Measurements from ENCODE around the gene GAS2L2.

GAS2L2 gene

DNA sequence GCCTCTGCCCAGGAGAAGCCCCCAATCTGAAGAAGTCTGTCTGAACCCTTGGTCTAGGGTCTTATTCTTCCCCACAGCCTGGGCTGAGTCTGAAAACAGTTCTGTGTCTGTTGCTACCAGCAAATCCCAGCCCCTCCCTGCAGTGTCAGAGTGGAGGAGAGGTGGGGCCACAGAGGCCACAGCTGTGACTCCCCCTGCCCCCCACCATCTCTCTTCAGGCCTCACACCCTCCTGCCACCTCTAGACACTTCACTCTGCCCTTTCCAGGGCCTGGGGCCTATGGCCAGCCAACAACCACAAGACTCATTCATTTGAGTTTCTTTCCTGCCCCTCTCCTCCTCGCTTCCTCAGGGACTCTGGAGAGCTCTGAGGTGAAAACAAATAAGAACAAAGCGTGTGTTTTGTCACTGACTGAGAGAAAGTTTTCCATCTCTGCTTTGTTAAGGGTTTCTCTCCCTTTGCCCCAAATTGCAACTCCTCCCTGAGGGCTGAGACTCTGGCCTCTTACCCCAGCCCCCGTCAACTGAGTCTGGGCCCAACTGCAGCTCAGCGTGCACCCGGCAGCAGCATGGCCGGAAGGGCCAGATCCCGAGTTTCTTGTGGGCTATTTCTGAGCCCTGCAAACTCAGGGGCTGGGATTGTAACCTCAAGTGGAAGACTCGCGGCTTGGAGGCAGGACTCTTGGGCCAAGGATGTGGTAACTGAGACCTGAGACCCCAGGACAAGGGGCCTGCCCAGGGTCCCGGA lies 20.8 kb upstream of the GAS2L2 start:
- no peaks in the 10 kb centered on the region for H3K27me3 ChIP-seq (ENCODE audit: control insufficient read depth, insufficient read depth, low read length)
- DNase-seq (ENCODE audit: low read depth, low spot score), result no peak
- no peaks in the 10 kb centered on the region for H3K9me3 ChIP-seq (ENCODE audit: control insufficient read depth, insufficient read depth, low read length)
- no peaks in the 10 kb centered on the region for H3K36me3 ChIP-seq (ENCODE audit: control insufficient read depth, insufficient read depth, low read length)
- peaks cover 5% of the 10 kb centered on the region for H3K4me1 ChIP-seq (ENCODE audit: control insufficient read depth, insufficient read depth, low read length)
- no peak overlapping the region for H3K27ac ChIP-seq (ENCODE audit: low read length)
- no CpG with 5 or more reads among the region's 10 CpGs for WGBS (ENCODE audit: insufficient coverage, insufficient read length)
- no peak overlapping the region for H3K4me3 ChIP-seq (ENCODE audit: low read length)

DNA sequence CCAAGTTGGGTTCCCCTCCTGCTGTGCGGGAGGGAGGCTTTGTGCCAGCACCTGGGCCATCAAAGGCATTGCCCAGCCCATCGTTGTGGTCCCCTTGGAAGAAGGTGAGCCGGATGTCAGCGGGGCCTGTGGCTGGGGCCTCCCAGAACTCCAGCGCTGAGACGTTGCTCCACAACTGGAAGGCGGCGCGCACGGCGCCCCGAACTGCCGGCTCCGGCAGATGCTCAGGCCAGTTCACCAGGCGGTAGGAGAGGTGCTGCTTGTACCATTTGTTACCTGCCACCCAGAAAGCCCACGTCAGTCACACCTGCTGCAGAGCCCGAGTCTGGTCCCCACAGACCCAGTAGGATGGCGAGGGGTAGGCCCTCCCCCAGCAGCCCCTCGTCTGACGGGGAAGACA lies 20.1 kb upstream of the GAS2L2 start:
- WGBS (ENCODE audit: insufficient coverage, insufficient read length), result no CpG with 5 or more reads among the region's 20 CpGs
- no peak overlapping the region for H3K27ac ChIP-seq (ENCODE audit: low read length)
- no peak for DNase-seq (ENCODE audit: low read depth, low spot score)
- H3K4me1 ChIP-seq (ENCODE audit: control insufficient read depth, insufficient read depth, low read length), result peaks cover 5% of the 10 kb centered on the region
- H3K36me3 ChIP-seq (ENCODE audit: control insufficient read depth, insufficient read depth, low read length), result no peaks in the 10 kb centered on the region
- H3K4me3 ChIP-seq (ENCODE audit: low read length), result no peak overlapping the region
- no peaks in the 10 kb centered on the region for H3K9me3 ChIP-seq (ENCODE audit: control insufficient read depth, insufficient read depth, low read length)
- H3K27me3 ChIP-seq (ENCODE audit: control insufficient read depth, insufficient read depth, low read length), result no peaks in the 10 kb centered on the region

DNA sequence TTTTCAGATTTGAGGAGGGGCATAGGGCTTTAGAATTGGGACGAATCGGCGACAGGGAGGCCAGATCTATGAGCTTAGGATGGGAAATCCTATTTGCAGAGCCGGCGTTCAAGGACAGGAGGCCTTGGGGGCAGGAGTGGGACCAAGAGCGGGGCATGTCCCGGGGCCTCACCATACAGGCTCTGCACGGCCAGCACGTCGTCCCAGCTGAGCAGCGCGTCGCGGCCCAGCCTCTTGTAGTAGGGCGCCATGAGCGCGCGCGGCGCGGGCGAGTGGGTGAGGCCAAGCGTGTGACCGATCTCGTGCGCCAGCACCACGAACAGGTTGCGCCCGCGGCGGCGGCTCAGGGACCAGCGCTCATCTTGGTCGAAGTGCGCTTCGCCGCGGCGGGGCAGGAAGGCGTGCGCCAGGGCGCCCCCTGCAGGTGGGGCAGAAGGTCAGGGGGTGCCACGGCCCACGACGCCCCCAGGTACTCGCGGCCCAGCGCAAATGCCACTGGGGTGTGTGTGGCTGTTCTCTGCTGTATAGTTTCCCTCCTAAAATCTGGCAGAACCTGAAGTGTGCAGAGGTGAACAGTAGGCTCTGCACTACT lies 17.0 kb upstream of the GAS2L2 start:
- Histone ChIP-seq H3K36me3 (ENCODE audit: control insufficient read depth, insufficient read depth, low read length) (no peaks in the 10 kb centered on the region), H3K27ac (ENCODE audit: low read length) (no peak overlapping the region), H3K4me1 (ENCODE audit: control insufficient read depth, insufficient read depth, low read length) (peaks cover 8% of the 10 kb centered on the region), H3K9me3 (ENCODE audit: control insufficient read depth, insufficient read depth, low read length) (no peaks in the 10 kb centered on the region), H3K27me3 (ENCODE audit: control insufficient read depth, insufficient read depth, low read length) (no peaks in the 10 kb centered on the region), H3K4me3 (ENCODE audit: low read length) (no peak overlapping the region)
- no peak for DNase-seq (ENCODE audit: low read depth, low spot score)
- no CpG with 5 or more reads among the region's 48 CpGs for WGBS (ENCODE audit: insufficient coverage, insufficient read length)

DNA sequence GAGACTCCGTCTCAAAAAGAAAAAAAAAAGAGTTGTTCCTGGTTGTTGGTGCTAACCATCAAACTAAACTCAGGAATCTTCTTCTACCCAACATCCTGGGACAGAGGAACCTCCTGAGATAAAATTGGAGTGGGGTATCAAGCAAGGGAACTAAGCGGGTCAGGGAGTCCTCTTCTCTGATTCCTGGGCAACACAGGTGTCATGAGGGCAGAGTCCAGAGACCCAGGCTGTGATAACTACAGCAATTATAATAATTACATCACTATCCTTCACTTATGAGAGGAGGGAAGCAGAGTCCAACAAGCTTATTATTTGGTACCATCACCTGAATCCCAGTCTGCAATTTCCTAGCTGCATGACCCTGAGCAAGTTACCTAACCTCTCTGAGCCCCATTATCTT lies 15.8 kb upstream of the GAS2L2 start:
- WGBS (ENCODE audit: insufficient coverage, insufficient read length), result no CpG with 5 or more reads among the region's 2 CpGs
- no peaks in the 10 kb centered on the region for H3K27me3 ChIP-seq (ENCODE audit: control insufficient read depth, insufficient read depth, low read length)
- H3K36me3 ChIP-seq (ENCODE audit: control insufficient read depth, insufficient read depth, low read length), result no peaks in the 10 kb centered on the region
- no peak overlapping the region for H3K27ac ChIP-seq (ENCODE audit: low read length)
- no peaks in the 10 kb centered on the region for H3K9me3 ChIP-seq (ENCODE audit: control insufficient read depth, insufficient read depth, low read length)
- H3K4me3 ChIP-seq (ENCODE audit: low read length), result no peak overlapping the region
- no peak for DNase-seq (ENCODE audit: low read depth, low spot score)
- peaks cover 6% of the 10 kb centered on the region; the same call in 1 of the 2 replicates for H3K4me1 ChIP-seq (ENCODE audit: control insufficient read depth, insufficient read depth, low read length)

DNA sequence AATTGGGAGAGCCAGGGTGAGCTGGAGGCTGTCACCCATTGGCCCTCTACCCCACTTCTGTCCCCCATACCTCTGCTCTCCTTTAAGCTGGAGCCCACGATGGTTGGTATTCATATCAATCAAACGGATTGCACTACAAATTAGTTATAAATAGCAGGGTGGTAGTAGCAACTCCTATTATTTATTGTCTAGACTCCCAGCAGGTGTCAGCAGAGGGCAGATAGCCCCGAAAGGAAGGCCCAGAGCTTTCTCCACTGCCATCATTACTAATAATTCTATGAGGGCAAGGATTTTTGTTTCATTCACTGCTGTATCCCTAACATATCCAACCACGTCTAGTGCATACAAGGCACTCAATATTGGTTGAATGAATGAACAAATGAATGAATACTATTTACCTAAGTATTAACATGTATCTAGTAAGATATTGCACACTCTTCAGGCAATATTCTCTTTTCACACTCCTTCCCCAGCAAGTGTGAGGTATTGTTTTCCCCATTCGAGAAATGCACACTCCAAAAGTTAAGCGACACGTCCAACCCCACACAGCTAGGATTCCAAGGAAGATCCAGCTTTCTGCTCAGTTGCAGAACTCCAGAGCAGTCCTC lies 14.0 kb upstream of the GAS2L2 start:
- DNase-seq (ENCODE audit: low read depth, low spot score), result no peak
- Histone ChIP-seq H3K4me3 (ENCODE audit: low read length) (no peak overlapping the region), H3K9me3 (ENCODE audit: control insufficient read depth, insufficient read depth, low read length) (no peaks in the 10 kb centered on the region), H3K36me3 (ENCODE audit: control insufficient read depth, insufficient read depth, low read length) (no peaks in the 10 kb centered on the region), H3K27ac (ENCODE audit: low read length) (no peak overlapping the region), H3K4me1 (ENCODE audit: control insufficient read depth, insufficient read depth, low read length) (peaks cover 2% of the 10 kb centered on the region; the same call in 1 of the 2 replicates), H3K27me3 (ENCODE audit: control insufficient read depth, insufficient read depth, low read length) (no peaks in the 10 kb centered on the region)
- no CpG with 5 or more reads among the region's 7 CpGs for WGBS (ENCODE audit: insufficient coverage, insufficient read length)

DNA sequence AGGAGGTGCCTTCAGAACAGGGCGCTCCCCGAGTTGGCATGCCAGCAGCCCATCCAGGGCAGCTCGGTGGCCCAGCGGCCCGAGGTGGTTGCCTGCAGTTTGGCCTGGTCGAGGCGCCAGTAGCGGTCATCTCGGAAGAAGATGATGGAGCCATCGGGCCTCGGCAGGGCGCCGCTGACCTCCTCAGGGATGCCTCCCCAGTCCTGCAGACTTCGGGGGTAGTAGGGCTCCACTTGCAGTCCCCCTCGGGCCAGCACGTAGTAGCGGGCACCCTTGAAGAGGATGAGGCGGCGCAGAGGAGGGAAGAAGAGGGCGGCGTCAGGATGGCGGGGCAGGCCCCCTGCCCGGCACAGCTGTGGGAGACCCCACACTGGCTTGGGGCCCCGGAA lies 13.4 kb upstream of the GAS2L2 start:
- WGBS (ENCODE audit: insufficient coverage, insufficient read length), result no CpG with 5 or more reads among the region's 24 CpGs
- no peaks in the 10 kb centered on the region for H3K36me3 ChIP-seq (ENCODE audit: control insufficient read depth, insufficient read depth, low read length)
- no peaks in the 10 kb centered on the region for H3K9me3 ChIP-seq (ENCODE audit: control insufficient read depth, insufficient read depth, low read length)
- H3K4me1 ChIP-seq (ENCODE audit: control insufficient read depth, insufficient read depth, low read length), result peaks cover 2% of the 10 kb centered on the region; the same call in 1 of the 2 replicates
- no peak overlapping the region for H3K4me3 ChIP-seq (ENCODE audit: low read length)
- H3K27me3 ChIP-seq (ENCODE audit: control insufficient read depth, insufficient read depth, low read length), result no peaks in the 10 kb centered on the region
- DNase-seq (ENCODE audit: low read depth, low spot score), result no peak
- H3K27ac ChIP-seq (ENCODE audit: low read length), result no peak overlapping the region

DNA sequence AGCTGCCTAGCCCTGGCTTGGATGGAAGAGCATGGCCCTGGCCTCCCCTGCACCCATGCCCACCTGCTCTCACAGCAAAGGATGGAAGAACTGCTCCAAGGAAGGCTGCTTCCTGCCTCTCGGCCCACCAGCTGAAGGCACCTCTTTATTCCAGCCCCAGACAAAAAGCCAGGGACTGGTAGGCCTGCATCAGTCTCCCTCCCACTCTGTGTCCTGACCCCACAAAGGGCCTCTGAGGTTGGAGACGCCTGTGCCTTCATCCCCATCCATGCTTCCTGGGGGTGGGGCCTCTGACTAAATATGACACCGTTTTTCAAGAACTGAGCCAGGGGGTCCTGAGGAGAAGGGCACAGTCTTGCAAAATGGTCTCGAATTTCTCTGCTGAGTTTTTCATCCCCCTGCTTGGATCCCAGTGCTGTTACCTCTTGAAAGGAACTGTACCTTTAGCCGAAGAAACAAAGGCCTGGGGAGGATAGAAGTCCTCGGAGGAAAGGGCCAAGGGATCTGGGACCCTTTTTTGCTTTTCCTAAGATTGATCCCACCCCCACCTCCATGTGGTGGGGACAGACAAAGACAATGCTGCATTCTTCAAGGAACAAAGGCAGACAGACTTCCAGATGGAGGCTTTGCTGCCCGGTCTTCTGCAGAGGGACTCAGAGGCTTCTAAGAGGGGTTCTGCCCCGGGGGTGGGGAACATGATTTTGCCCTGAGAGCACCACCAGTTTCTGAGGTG lies 12.9 kb upstream of the GAS2L2 start:
- Histone ChIP-seq H3K27me3 (ENCODE audit: control insufficient read depth, insufficient read depth, low read length) (no peaks in the 10 kb centered on the region), H3K9me3 (ENCODE audit: control insufficient read depth, insufficient read depth, low read length) (no peaks in the 10 kb centered on the region), H3K4me1 (ENCODE audit: control insufficient read depth, insufficient read depth, low read length) (peaks cover 2% of the 10 kb centered on the region; the same call in 1 of the 2 replicates), H3K27ac (ENCODE audit: low read length) (no peak overlapping the region), H3K36me3 (ENCODE audit: control insufficient read depth, insufficient read depth, low read length) (no peaks in the 10 kb centered on the region), H3K4me3 (ENCODE audit: low read length) (no peak overlapping the region)
- WGBS (ENCODE audit: insufficient coverage, insufficient read length), result no CpG with 5 or more reads among the region's 8 CpGs
- DNase-seq (ENCODE audit: low read depth, low spot score), result no peak

DNA sequence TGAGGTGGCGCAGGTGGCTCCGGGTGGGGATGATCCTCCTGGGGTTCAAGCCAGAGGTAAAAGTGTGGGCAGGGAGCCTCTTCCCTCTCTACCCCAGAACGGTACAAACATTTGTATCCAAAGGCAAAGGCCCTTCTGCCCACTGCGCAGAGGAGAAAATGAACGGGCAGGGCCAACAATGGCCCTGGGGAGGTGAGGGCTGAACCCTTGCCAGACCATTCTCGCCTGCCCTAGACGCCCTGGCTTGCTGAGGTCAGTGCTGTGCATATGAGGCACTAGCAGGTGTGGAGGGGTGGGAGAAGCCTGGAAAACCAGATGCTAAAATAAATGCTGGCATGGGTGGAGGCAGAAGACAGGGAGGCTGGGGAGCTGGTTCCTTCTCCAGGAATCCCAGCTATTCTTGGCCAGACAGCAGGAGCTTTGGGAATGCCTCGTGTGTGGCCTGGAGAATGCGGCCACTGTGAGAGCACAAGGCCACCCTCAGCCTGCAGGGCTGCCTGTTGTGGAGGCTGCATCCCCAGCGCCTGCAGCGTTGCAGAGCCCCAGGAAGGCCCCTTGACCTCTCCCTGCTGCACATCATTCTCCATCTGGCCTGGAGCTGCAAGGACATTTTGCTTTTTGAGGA lies 12.2 kb upstream of the GAS2L2 start:
- no CpG with 5 or more reads among the region's 11 CpGs for WGBS (ENCODE audit: insufficient coverage, insufficient read length)
- Histone ChIP-seq H3K4me1 (ENCODE audit: control insufficient read depth, insufficient read depth, low read length) (peaks cover 2% of the 10 kb centered on the region; the same call in 1 of the 2 replicates), H3K4me3 (ENCODE audit: low read length) (no peak overlapping the region), H3K27ac (ENCODE audit: low read length) (no peak overlapping the region), H3K27me3 (ENCODE audit: control insufficient read depth, insufficient read depth, low read length) (no peaks in the 10 kb centered on the region), H3K36me3 (ENCODE audit: control insufficient read depth, insufficient read depth, low read length) (no peaks in the 10 kb centered on the region), H3K9me3 (ENCODE audit: control insufficient read depth, insufficient read depth, low read length) (no peaks in the 10 kb centered on the region)
- DNase-seq (ENCODE audit: low read depth, low spot score), result no peak

DNA sequence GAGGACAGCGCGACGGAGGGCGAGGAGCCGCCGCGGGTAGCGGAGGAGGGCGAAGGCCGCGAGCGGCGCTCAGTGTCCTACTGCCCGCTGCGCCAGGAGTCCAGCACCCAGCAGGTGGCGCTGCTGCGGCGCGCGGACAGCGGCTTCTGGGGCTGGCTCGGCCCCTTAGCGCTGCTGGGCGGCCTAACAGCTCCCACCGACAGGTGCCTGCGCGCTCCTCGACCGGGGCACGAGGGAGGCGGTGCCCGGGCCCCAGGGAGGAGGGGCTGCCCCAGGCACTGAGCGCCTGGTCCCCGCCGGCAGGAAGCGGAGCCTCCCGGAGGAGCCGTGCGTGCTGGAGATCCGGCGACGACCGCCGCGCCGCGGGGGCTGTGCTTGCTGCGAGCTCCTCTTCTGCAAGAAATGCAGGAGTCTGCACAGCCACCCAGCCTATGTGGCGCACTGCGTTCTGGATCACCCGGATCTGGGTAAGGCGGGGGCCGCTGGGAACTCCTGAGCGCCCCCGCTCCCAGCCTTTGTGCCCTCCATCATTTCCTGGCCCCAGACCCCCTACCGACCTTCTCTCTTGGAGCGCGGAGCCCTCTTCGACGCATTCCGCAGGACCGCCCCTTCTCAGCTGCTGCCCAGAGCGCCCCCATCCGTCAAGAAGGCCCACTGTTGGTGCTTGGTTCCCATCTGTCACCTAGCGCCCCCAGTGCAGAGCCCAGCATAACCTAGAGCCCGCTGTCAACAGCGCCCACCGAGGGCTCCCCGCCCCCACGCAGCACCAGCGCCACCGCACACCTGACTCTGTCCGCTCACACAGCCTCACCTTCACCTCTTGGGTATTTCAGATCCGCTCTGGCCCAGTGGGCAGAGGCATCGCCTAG lies 11.3 kb upstream of the GAS2L2 start:
- Histone ChIP-seq H3K9me3 (ENCODE audit: control insufficient read depth, insufficient read depth, low read length) (no peaks in the 10 kb centered on the region), H3K27me3 (ENCODE audit: control insufficient read depth, insufficient read depth, low read length) (no peaks in the 10 kb centered on the region), H3K27ac (ENCODE audit: low read length) (no peak overlapping the region), H3K4me3 (ENCODE audit: low read length) (peak overlapping the region; percentile 34; the same call in 1 of the 2 replicates), H3K4me1 (ENCODE audit: control insufficient read depth, insufficient read depth, low read length) (peaks cover 2% of the 10 kb centered on the region; the same call in 1 of the 2 replicates), H3K36me3 (ENCODE audit: control insufficient read depth, insufficient read depth, low read length) (no peaks in the 10 kb centered on the region)
- WGBS (ENCODE audit: insufficient coverage, insufficient read length), result no CpG with 5 or more reads among the region's 75 CpGs
- peak; percentile 88 for DNase-seq (ENCODE audit: low read depth, low spot score)

Measured in iPS DF 6.9 (cell line).